CD4-positive, alpha-beta memory T cell (primary cell): ENCODE data around the gene RNU7-1. TPM values are rescaled to one million over a fixed set of nuclear protein-coding genes. Genes with fewer than 3 reads are reported as not detected.

Experiments
- CTCF ChIA-PET: fragments of 350-600 bp; sonication (Branson Sonifier 250); formaldehyde crosslinking; loops from one replicate; lab custom pipeline; 2021; ENCODE audit warnings: inconsistent platforms; ENCODE audit not compliant: partially characterized antibody; lab: Charles Lee
- POLR2A ChIA-PET: fragments of 350-600 bp; sonication (Branson Sonifier 250); formaldehyde crosslinking; loops from one replicate; lab custom pipeline; 2021; ENCODE audit not compliant: partially characterized antibody; lab: Charles Lee
- DNase-seq, 5 donors: peaks; one replicate each; pipeline versions ENCODE4 v3.0.0 to v3.0.0-alpha.2; 2020 to 2022; ENCODE audit warnings: mixed read lengths in 1 of 5
- H3K27ac ChIP-seq: one replicate; pipeline ENCODE4 v1.7.0; 2013; ENCODE audit warnings: low read depth, low read length
- H3K27me3 ChIP-seq: 2 replicates; pipeline ENCODE4 v1.7.0; 2013; ENCODE audit warnings: mild to moderate bottlenecking, low read length, moderate library complexity; ENCODE audit not compliant: insufficient read depth
- H3K36me3 ChIP-seq: 2 replicates; pipeline ENCODE4 v1.7.0; 2013; ENCODE audit warnings: mild to moderate bottlenecking, low read length, moderate library complexity; ENCODE audit not compliant: insufficient read depth
- H3K4me1 ChIP-seq: 2 replicates; pipeline ENCODE4 v1.7.0; 2013; ENCODE audit warnings: mild to moderate bottlenecking, low read length, moderate library complexity; ENCODE audit not compliant: insufficient read depth
- H3K4me3 ChIP-seq, 2 donors: one replicate each; pipeline ENCODE4 v1.7.0; 2013; ENCODE audit warnings: low read length in 2 of 2, mild to moderate bottlenecking in 1 of 2
- H3K9me3 ChIP-seq, 2 donors: one replicate each; pipeline ENCODE4 v1.7.0; 2013; ENCODE audit warnings: low read length in 2 of 2, control low read depth in 1 of 2; ENCODE audit not compliant: control insufficient read depth in 1 of 2
- H3K27ac Mint-ChIP-seq, 7 donors: one replicate each; pipeline ENCODE4 v1.8.0; 2020 to 2021; ENCODE audit warnings: mixed read lengths in 7 of 7, mild to moderate bottlenecking in 6 of 7, inconsistent platforms in 3 of 7, moderate library complexity in 3 of 7
- H3K27me3 Mint-ChIP-seq, 2 donors: one replicate each; pipeline ENCODE4 v1.8.0; 2020 to 2021; ENCODE audit warnings: mixed read lengths in 2 of 2
- H3K36me3 Mint-ChIP-seq, 2 donors: one replicate each; pipeline ENCODE4 v1.8.0; 2020 to 2021; ENCODE audit warnings: mixed read lengths in 2 of 2, inconsistent platforms in 1 of 2, mild to moderate bottlenecking in 1 of 2
- H3K4me1 Mint-ChIP-seq, 4 donors: one replicate each; pipeline ENCODE4 v1.8.0; 2020 to 2021; ENCODE audit warnings: mixed read lengths in 4 of 4, mild to moderate bottlenecking in 1 of 4
- H3K4me3 Mint-ChIP-seq, 8 donors: one replicate each; pipeline ENCODE4 v1.8.0; 2020 to 2021; ENCODE audit warnings: mixed read lengths in 8 of 8, mild to moderate bottlenecking in 7 of 8, moderate library complexity in 6 of 8, inconsistent platforms in 3 of 8
- H3K9me3 Mint-ChIP-seq, 8 donors: one replicate each; pipeline ENCODE4 v1.8.0; 2020 to 2021; ENCODE audit warnings: mixed read lengths in 8 of 8, mild to moderate bottlenecking in 5 of 8, inconsistent platforms in 3 of 8, moderate library complexity in 1 of 8
- intact Hi-C: fragments of 100-400 bp; cut with micrococcal nuclease; formaldehyde crosslinking; loops from one replicate; pipeline ENCODE4 v1.15.1; 2023
- polyA plus RNA-seq, 2 donors: library from polyadenylated mRNA; unstranded; fragments of 300-500 nt; fragmentation: Illumina TruSeq; gene quantifications; one replicate each; pipeline ENCODE4 v1.2.3, GENCODE V29; 2021
- total RNA-seq, 2 experiments: library from RNA; stranded (reverse); gene quantifications; one replicate each; pipeline ENCODE4 v1.2.3, GENCODE V29; 2021

The RNU7-1 gene
- total and polyA plus RNA-seq, 4 experiments from 2014 or later: not detected

DNA sequence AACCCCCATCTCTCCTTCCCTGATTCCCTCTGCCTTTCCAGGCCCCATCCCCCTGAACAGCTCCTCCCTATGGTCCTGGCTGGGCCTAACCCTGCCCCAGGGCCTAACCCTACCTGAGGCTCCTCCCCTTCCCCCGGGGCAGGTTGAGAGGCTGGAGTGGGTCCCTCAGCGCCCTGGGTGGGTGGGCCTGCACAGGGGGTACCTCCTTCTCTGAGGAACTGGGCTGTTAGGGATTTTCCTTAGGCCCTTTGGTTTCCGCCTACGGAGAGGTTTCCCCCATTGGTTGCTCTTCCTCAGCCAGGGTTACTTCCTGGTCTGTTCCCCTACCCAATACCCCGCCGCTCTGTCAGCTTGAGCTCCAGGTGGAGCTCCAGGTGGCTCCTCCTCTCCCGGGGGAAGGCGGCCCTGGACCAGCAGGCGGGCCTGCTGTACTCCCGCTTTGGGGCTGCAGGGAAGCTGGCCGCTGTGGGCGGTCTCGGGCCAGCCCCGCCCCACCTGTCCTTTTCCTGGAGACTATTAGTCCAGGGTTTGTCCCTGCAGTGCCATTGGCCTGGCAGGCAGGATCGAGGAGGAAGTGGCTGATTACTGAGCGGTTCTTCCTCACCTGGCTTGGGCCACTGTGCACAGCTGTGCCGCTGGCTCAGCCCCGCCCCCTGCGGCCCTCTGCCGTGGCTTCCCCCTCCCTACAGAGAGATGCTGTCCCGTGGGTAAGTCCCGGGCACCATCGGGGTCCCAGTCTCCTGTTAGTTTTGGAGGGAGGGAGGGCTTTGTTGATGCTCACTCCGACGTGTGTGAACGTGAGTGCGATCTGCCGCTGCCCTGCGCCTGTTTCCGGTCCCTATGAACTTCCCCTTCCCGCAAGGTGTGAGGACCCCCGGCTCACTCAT, 2.7 kb downstream of the RNU7-1 start:
- CTCF ChIA-PET: interaction anchor here (0.9 to 18.5 kb wide), 12 partner anchors 8 to 166 kb away, joined by 3 to 774 read pairs (median 12); partner anchors contain the start of genes C1RL, ENO2, LPCAT3 and SPSB2
- Mint-ChIP-seq H3K9me3 (peaks cover 0 to 10% (median 0%) of the 10 kb centered on the region in 8 donors), H3K4me1 (peaks cover 49 to 84% (median 71%) of the 10 kb centered on the region in 4 donors), H3K27me3 (no peaks in the 10 kb centered on the region), H3K36me3 (peaks cover 0 to 25% of the 10 kb centered on the region in 2 donors), H3K4me3 (peak overlapping the region; percentile 90 to 98 (median 96)), H3K27ac (peak overlapping the region; percentile 95 to 99 (median 98))
- H3K4me3 ChIP-seq: peak overlapping the region; percentile 75 to 87
- peak; percentile 56 to 86 (median 66) for DNase-seq
- peaks cover 80% of the 10 kb centered on the region for H3K4me1 ChIP-seq
- POLR2A ChIA-PET: interaction anchor here (1.1 to 22.1 kb wide), 9 partner anchors 14 to 166 kb away, joined by 3 to 1807 read pairs (median 62); partner anchors contain the start of genes ATN1, C1RL, EMG1 and LPCAT3
- intact Hi-C loops: no loop called here
- no peaks in the 10 kb centered on the region for H3K36me3 ChIP-seq
- peak overlapping the region; percentile 91 for H3K27ac ChIP-seq
- H3K27me3 ChIP-seq: no peaks in the 10 kb centered on the region
- no peaks in the 10 kb centered on the region for H3K9me3 ChIP-seq

- H3K27ac ChIP-seq: peak overlapping the region; percentile 91
- peak overlapping the region; percentile 75 to 87 for H3K4me3 ChIP-seq
- peaks cover 0 to 28% of the 10 kb centered on the region in 2 donors for H3K36me3 Mint-ChIP-seq
- H3K9me3 Mint-ChIP-seq: peaks cover 0 to 11% (median 0%) of the 10 kb centered on the region in 8 donors
- POLR2A ChIA-PET: interaction anchor here (0.7 to 22.1 kb wide), 10 partner anchors 13 to 223 kb away, joined by 3 to 1807 read pairs (median 42); partner anchors contain the start of genes ATN1, C1RL, COPS7A and EMG1
- peak overlapping the region; percentile 90 to 98 (median 96) for H3K4me3 Mint-ChIP-seq
- no peak for DNase-seq
- CTCF ChIA-PET: interaction anchor here (0.9 to 18.5 kb wide), 10 partner anchors 8 to 166 kb away, joined by 3 to 774 read pairs (median 12); partner anchors contain the start of genes C1RL, LPCAT3 and SPSB2
- H3K27me3 Mint-ChIP-seq: no peaks in the 10 kb centered on the region
- H3K9me3 ChIP-seq: no peaks in the 10 kb centered on the region
- peaks cover 49 to 88% (median 71%) of the 10 kb centered on the region in 4 donors for H3K4me1 Mint-ChIP-seq
- H3K27me3 ChIP-seq: no peaks in the 10 kb centered on the region
- peaks cover 80% of the 10 kb centered on the region for H3K4me1 ChIP-seq
- no peaks in the 10 kb centered on the region for H3K36me3 ChIP-seq
- H3K27ac Mint-ChIP-seq: peak overlapping the region; percentile 95 to 99 (median 98)
- intact Hi-C loops: no loop called here
These were observed 3.3 kb downstream of the RNU7-1 start for GRCh38 chr12:6946920-6947374.

- Histone ChIP-seq H3K4me1 (peaks cover 78% of the 10 kb centered on the region), H3K27me3 (no peaks in the 10 kb centered on the region), H3K36me3 (no peaks in the 10 kb centered on the region), H3K4me3 (no peak overlapping the region), H3K9me3 (no peaks in the 10 kb centered on the region), H3K27ac (peak overlapping the region; percentile 91)
- intact Hi-C loops: no loop called here
- peaks cover 0 to 11% (median 0%) of the 10 kb centered on the region in 8 donors for H3K9me3 Mint-ChIP-seq
- peak overlapping the region; percentile 89 to 99 (median 98) for H3K27ac Mint-ChIP-seq
- POLR2A ChIA-PET: interaction anchor here (0.6 to 22.1 kb wide), 11 partner anchors 13 to 224 kb away, joined by 3 to 1807 read pairs (median 8); partner anchors contain the start of genes ATN1, C1RL, COPS7A and EMG1
- H3K27me3 Mint-ChIP-seq: no peaks in the 10 kb centered on the region
- peaks cover 5 to 34% of the 10 kb centered on the region in 2 donors for H3K36me3 Mint-ChIP-seq
- peak overlapping the region in 6 of 8 donors; percentile 44 to 98 (median 85) for H3K4me3 Mint-ChIP-seq
- DNase-seq: peak in 1 of 5 donors; percentile 34
- CTCF ChIA-PET: interaction anchor here (0.6 to 18.5 kb wide), 9 partner anchors 9 to 375 kb away, joined by 3 to 774 read pairs (median 7); partner anchors contain the start of genes C1RL, LPCAT3 and SPSB2
- peaks cover 47 to 95% (median 67%) of the 10 kb centered on the region in 4 donors for H3K4me1 Mint-ChIP-seq
These were observed 4.0 kb downstream of the RNU7-1 start for GRCh38 chr12:6947615-6948014.

DNA sequence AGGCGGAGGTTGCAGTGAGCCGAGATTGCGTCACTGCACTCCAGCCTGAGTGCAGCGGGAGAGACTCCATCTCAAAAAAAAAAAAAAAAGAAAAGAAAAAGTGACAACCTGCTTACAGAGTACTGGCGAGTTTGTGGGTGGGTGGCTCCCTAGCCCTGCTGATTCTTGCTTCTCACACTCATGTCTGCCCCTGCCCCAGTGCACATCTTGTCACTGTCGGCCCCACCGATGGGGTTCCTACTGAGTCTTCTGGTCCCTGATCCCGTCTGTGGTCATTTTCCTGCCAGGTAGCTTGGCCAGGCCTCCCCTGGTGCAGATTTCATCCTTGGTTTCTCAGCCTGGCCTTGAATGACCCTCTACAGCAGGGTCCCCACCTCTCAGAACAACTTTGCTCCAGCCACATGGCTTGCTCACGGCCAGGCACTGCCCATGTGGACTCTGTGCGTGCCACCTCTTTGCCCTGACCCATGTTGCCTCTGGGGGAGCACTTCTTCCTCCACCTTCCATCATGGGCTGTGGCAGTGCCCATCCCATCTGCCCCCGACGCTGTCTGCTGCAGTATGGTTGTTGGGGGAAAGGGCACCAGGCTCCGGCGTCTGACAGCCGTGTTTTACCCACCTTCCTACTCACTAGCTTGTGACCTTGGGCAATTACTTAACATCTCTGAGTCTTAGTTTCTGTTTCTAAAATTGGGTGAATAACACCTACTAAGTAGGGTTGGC, 5.4 kb downstream of the RNU7-1 start:
- Mint-ChIP-seq H3K9me3 (peaks cover 0 to 6% (median 0%) of the 10 kb centered on the region in 8 donors), H3K4me1 (peaks cover 52 to 97% (median 59%) of the 10 kb centered on the region in 4 donors), H3K27me3 (peaks cover 0 to 2% of the 10 kb centered on the region in 2 donors), H3K27ac (peak overlapping the region; percentile 89 to 99 (median 98)), H3K36me3 (peaks cover 7 to 41% of the 10 kb centered on the region in 2 donors), H3K4me3 (peak overlapping the region; percentile 67 to 100 (median 87))
- Histone ChIP-seq H3K27me3 (no peaks in the 10 kb centered on the region), H3K36me3 (no peaks in the 10 kb centered on the region), H3K9me3 (no peaks in the 10 kb centered on the region), H3K27ac (peak overlapping the region; percentile 91), H3K4me3 (peak overlapping the region; percentile 3 to 32), H3K4me1 (peaks cover 75% of the 10 kb centered on the region)
- ChIA-PET CTCF (interaction anchor here (1.1 to 18.5 kb wide), 10 partner anchors 8 to 161 kb away, joined by 3 to 774 read pairs (median 6); partner anchors contain the start of genes C1RL and SPSB2), POLR2A (interaction anchor here (0.6 to 22.1 kb wide), 9 partner anchors 11 to 159 kb away, joined by 3 to 1807 read pairs (median 14); partner anchors contain the start of genes ATN1, EMG1, LPCAT3 and PHB2)
- peak in 2 of 5 donors; percentile 36 to 52 for DNase-seq
- intact Hi-C loops: no loop called here

DNA sequence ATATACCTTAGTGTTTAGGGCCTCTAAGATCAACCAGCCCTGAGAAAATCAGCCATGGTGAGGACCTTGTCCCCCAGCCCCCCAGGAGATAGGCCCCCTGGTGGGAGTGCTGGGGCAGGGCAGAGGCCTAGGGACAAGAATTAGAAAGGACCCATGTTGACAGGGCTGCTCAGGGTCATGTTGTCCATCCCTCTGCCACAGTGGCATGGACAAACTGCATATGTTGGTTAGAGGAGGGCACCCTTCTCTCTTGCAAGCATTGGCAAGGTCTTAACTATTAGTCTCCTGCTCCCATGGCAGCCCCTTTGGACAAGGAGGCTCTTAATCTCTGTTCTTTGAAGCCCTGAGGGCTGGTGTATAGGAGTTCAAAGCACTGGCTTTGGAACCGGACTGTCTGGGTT, 6.8 kb downstream of the RNU7-1 start:
- Mint-ChIP-seq H3K4me3 (peak overlapping the region; percentile 94 to 100 (median 98)), H3K4me1 (peaks cover 50 to 97% (median 62%) of the 10 kb centered on the region in 4 donors), H3K9me3 (peaks cover 0 to 3% (median 0%) of the 10 kb centered on the region in 8 donors), H3K27ac (peak overlapping the region; percentile 87 to 99 (median 95)), H3K27me3 (peaks cover 0 to 3% of the 10 kb centered on the region in 2 donors), H3K36me3 (peaks cover 7 to 42% of the 10 kb centered on the region in 2 donors)
- DNase-seq: peak in 1 of 5 donors; percentile 51
- Histone ChIP-seq H3K36me3 (peaks cover 7% of the 10 kb centered on the region), H3K27me3 (no peaks in the 10 kb centered on the region), H3K4me3 (peak overlapping the region; percentile 81 to 82), H3K27ac (peak overlapping the region; percentile 96), H3K9me3 (no peaks in the 10 kb centered on the region), H3K4me1 (peaks cover 81% of the 10 kb centered on the region)
- intact Hi-C loops: no loop called here
- ChIA-PET CTCF (interaction anchor here (1.3 to 18.5 kb wide), 6 partner anchors 9 to 159 kb away, joined by 3 to 774 read pairs (median 5); partner anchors contain the start of gene SPSB2), POLR2A (interaction anchor here (0.8 to 22.1 kb wide), 12 partner anchors 10 to 261 kb away, joined by 3 to 1807 read pairs (median 9); partner anchors contain the start of genes ATN1, CD4, CDCA3 and EMG1)
